IMR-90 (cell line): Measurements from ENCODE around the gene PRKCH.

Experiments used
- BHLHE40 ChIP-seq: fragments of 150-350 bp; IDR thresholded peaks from 2 replicates; pipeline ENCODE4 v1.6.1; 2016; ENCODE audit warnings: mild to moderate bottlenecking, low read depth, low read length
- POLR2A ChIP-seq: IDR thresholded peaks from 2 replicates; pipeline ENCODE4 v1.6.1; 2012; ENCODE audit warnings: mild to moderate bottlenecking, low read depth, low read length
- RFX5 ChIP-seq: IDR thresholded peaks from 2 replicates; pipeline ENCODE4 v1.8.0; 2012; ENCODE audit warnings: low read depth, mild to moderate bottlenecking, low read length, moderate library complexity
- TF ChIP-seq, protein P1 (sequence below): conservative IDR thresholded peaks from 2 replicates; pipeline ENCODE4 v1.5.1; 2012; ENCODE audit warnings: mild to moderate bottlenecking, low read depth, low read length, improper control_type of control experiment

DNA sequence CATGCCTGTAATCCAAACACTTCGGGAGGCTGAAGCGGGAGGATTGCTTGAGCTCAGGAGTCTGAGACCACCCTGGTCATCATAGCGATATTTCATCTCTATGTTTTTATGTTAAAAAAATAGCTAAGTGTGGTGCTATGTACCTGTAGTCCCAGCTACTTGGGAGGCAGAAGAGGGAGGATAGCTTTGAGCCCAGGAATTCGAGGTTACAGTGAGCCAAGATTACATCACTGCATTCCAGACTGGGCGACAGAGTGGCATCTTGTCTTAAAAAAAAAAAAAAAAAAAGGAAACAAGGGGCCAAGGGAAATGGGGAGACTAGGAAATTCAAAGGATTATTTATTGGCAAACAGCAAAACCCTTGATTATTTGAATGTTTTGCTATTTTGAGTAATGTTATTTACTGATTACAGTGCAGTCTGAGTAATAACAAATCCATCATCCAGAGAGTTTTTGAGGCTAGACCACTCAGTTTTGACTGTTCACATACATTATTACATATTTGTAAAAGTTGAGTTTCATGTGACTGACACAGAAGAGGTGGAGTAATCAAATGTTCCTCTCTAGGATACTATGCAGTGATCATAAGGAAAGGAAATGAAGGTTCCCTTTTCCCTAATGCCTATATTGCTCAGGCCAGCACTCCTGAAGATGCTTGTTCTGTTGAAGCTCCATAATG is 40.8 kb downstream of the PRKCH start:
- TF ChIP-seq, protein P1, sequence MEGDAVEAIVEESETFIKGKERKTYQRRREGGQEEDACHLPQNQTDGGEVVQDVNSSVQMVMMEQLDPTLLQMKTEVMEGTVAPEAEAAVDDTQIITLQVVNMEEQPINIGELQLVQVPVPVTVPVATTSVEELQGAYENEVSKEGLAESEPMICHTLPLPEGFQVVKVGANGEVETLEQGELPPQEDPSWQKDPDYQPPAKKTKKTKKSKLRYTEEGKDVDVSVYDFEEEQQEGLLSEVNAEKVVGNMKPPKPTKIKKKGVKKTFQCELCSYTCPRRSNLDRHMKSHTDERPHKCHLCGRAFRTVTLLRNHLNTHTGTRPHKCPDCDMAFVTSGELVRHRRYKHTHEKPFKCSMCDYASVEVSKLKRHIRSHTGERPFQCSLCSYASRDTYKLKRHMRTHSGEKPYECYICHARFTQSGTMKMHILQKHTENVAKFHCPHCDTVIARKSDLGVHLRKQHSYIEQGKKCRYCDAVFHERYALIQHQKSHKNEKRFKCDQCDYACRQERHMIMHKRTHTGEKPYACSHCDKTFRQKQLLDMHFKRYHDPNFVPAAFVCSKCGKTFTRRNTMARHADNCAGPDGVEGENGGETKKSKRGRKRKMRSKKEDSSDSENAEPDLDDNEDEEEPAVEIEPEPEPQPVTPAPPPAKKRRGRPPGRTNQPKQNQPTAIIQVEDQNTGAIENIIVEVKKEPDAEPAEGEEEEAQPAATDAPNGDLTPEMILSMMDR, result no peak
- TF ChIP-seq BHLHE40 (no peak), RFX5 (no peak), POLR2A (no peak)
